Mesothelial cell of epicardium (in vitro differentiated cells): Measurements from ENCODE around the gene KLHL33. TPM values are rescaled to one million over a fixed set of nuclear protein-coding genes. Genes with fewer than 3 reads are reported as not detected.
A peak's percentile ranks its signal among the peaks of the same experiment; 100 is the strongest.
"Not testable (repeated sequence)": the region's sequence is repeated elsewhere in the genome, so short reads cannot be mapped to it uniquely, and the experiment has no call there.

Source experiments
- DNase-seq, 2 experiments: peaks; one replicate each; pipeline ENCODE4 v3.0.0; 2021; ENCODE audit warnings: low spot score in 2 of 2; ENCODE audit not compliant: unreplicated experiment in 2 of 2
- H3K27ac Mint-ChIP-seq: 2 replicates; pipeline ENCODE4 v1.8.0; 2021; ENCODE audit warnings: mixed read lengths
- H3K27me3 Mint-ChIP-seq: 2 replicates; pipeline ENCODE4 v1.8.0; 2021; ENCODE audit warnings: low read depth, mixed read lengths
- H3K36me3 Mint-ChIP-seq: 2 replicates; pipeline ENCODE4 v1.8.0; 2021; ENCODE audit warnings: mixed read lengths
- H3K4me1 Mint-ChIP-seq: 2 replicates; pipeline ENCODE4 v1.8.0; 2021; ENCODE audit warnings: mixed read lengths
- H3K4me3 Mint-ChIP-seq: 2 replicates; pipeline ENCODE4 v1.8.0; 2021; ENCODE audit warnings: mild to moderate bottlenecking, moderate library complexity, mixed read lengths
- H3K9me3 Mint-ChIP-seq: 2 replicates; pipeline ENCODE4 v1.8.0; 2021; ENCODE audit warnings: mixed read lengths
- CTCF ChIP-seq: fragments of 200-600 bp; sonication (generic); IDR thresholded peaks from one replicate; pipeline ENCODE4 v1.5.0; 2021; ENCODE audit warnings: antibody characterized with exemption; ENCODE audit not compliant: unreplicated experiment
- total RNA-seq: library from RNA; stranded (reverse); gene quantifications from 3 replicates; pipeline ENCODE4 v1.2.1, GENCODE V29; 2021

KLHL33 gene
- total RNA-seq, 1 donor from 2014 or later: 0.13 TPM

GRCh38 chr14:20455355-20456300 lies 19.7 kb upstream of the KLHL33 start:
- Mint-ChIP-seq H3K27ac (no peak overlapping the region), H3K27me3 (no peaks in the 10 kb centered on the region), H3K4me3 (no peak overlapping the region), H3K9me3 (no peaks in the 10 kb centered on the region), H3K4me1 (peaks cover 11% of the 10 kb centered on the region), H3K36me3 (peaks cover 15% of the 10 kb centered on the region)
- TF ChIP-seq CTCF: no peak
- no peak for DNase-seq

- Mint-ChIP-seq H3K36me3 (peaks cover 20% of the 10 kb centered on the region), H3K9me3 (no peaks in the 10 kb centered on the region), H3K27me3 (no peaks in the 10 kb centered on the region), H3K4me1 (peaks cover 2% of the 10 kb centered on the region), H3K27ac (no peak within 1 kb of the TSS), H3K4me3 (no peak within 1 kb of the TSS)
- DNase-seq: peak; percentile 96
- no peak for TF ChIP-seq CTCF
Observed at GRCh38 chr14:20454516-20455354, 18.8 kb upstream of the KLHL33 start, which contains the start of the genes APEX1 and OSGEP. APEX1 (plus strand) TSS chr14:20455226; CDS start chr14:20455646, 420 bp downstream. OSGEP (minus strand) TSS chr14:20454812; CDS start chr14:20454683, 129 bp downstream.

- H3K36me3 Mint-ChIP-seq: peaks cover 33% of the 10 kb centered on the region
- not testable (repeated sequence) for H3K9me3 Mint-ChIP-seq, H3K27me3 Mint-ChIP-seq, H3K4me1 Mint-ChIP-seq, DNase-seq
- H3K4me3 Mint-ChIP-seq: peak overlapping the region; percentile 40
- H3K27ac Mint-ChIP-seq: peak overlapping the region; percentile 22
Observed at GRCh38 chr14:20452831-20453230, 16.9 kb upstream of the KLHL33 start.

- no peaks in the 10 kb centered on the region for H3K27me3 Mint-ChIP-seq
- DNase-seq: no peak
- peaks cover 48% of the 10 kb centered on the region for H3K36me3 Mint-ChIP-seq
- H3K4me3 Mint-ChIP-seq: no peak overlapping the region
- TF ChIP-seq CTCF: no peak
- no peak overlapping the region for H3K27ac Mint-ChIP-seq
- peaks cover 5% of the 10 kb centered on the region for H3K9me3 Mint-ChIP-seq
- no peaks in the 10 kb centered on the region for H3K4me1 Mint-ChIP-seq
Observed at GRCh38 chr14:20446889-20447288, 10.9 kb upstream of the KLHL33 start.

GRCh38 chr14:20443650-20444049 lies 7.7 kb upstream of the KLHL33 start:
- not testable (repeated sequence) for H3K9me3 Mint-ChIP-seq, H3K27ac Mint-ChIP-seq, H3K27me3 Mint-ChIP-seq, H3K4me3 Mint-ChIP-seq, H3K4me1 Mint-ChIP-seq, DNase-seq
- peaks cover 29% of the 10 kb centered on the region for H3K36me3 Mint-ChIP-seq

- Mint-ChIP-seq H3K4me3 (no peak overlapping the region), H3K36me3 (peaks cover 11% of the 10 kb centered on the region), H3K27ac (no peak overlapping the region), H3K27me3 (peaks cover 24% of the 10 kb centered on the region), H3K9me3 (peaks cover 5% of the 10 kb centered on the region), H3K4me1 (no peaks in the 10 kb centered on the region)
- DNase-seq: no peak
- TF ChIP-seq CTCF: no peak
Observed at GRCh38 chr14:20441461-20441860, 5.5 kb upstream of the KLHL33 start.
